TTC549 (cell line): ENCODE data around the gene MGAT1.

Source experiments
- FAIRE-seq: peaks from 2 replicates; lab custom pipeline; 2012; peaks lifted over from hg19 to GRCh38; lab: Jason Lieb, UNC

The MGAT1 gene

DNA sequence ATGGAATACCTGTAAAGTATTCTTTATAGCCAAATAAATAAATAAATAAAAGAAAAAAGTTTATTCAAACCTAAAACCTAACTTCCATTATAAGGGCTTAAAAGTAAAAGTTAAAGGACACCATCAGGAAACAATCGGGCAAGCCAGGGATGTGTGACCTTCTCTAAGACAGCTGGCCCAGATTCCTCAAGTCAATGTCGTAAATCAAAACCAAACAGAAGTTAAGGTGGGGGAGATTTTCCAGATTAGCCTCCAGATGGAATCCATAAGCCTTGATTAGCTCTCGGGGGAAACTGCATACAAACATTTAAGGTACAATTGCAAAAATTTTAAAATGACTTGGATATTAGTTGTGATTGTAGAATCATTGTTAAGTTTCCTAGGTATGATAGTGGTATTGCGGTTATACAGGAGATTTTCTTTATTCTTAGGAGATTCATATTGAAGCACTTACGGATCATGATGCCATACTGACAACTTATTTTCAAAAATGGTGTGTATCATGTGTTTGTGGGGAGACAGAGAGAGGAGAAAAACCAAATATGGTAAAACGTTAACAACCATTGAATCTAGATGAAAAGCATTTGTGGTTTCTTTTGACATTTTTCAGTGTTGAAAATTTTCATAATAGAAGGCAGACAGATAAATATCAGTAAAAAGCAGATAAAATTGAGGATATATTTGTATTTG is 21.5 kb upstream of the MGAT1 start:
- FAIRE-seq: no peak

DNA sequence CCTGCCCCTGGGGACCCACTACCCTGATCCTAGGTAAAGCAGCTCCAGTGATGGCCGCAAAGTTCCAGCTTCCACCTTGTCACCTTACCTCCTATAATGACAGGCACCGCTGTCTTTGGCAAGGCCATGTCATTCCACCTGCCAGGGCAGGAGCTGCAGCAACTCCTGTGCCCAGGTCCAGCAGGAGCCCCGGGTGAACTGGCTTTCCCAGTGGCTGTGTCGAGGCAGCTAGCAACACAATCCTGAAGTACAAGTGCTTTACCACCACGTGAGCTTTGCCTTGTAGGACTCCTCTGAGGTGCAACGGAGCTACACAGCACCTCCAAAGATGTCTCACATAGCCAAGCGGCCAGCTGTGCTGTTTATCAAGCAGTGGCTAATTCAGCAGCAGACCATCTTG is 20.7 kb upstream of the MGAT1 start:
- FAIRE-seq: no peak

DNA sequence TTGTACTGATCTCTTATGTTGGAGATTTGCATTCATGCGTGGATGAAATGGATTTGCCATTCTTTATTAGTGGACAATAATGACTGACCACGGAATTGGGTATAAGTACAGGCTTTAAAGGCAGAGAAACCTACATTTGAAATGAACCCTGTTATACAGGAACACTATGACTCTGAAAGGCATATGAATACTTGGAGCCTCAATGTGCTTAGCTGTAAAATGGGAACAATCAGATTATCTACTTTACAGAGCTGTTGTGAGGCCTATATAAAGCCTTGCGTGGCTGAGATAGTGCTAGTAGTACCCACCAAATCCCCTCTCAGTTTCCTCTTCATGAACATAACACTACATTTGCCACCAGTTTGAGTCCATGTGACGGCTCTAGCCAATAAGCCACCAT is 18.9 kb upstream of the MGAT1 start:
- no peak for FAIRE-seq

DNA sequence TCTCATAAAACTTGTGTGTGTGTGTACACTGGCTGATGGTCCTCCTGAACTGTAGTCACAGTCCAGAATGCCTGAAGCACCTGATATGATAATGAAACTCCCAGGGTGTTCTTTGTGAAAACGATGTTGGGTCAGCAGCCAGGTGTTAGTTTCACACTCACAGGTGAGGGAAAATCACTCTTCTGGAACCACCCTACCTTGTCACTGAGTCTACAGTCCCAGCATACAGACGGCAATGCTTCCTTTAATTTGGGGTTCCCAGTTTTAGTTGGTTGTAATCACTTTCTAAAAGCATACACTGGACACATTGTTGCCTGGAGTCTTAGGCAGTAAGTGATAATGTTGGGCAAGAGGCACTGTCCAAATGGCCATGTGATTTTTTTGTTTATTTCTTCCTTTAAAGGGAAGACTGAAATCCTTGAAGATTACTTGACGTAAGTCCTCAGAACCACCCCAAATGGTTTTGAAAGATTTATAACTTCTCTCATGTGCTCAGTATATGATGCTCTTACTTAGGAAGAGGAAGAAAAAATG is 18.2 kb upstream of the MGAT1 start:
- no peak for FAIRE-seq

DNA sequence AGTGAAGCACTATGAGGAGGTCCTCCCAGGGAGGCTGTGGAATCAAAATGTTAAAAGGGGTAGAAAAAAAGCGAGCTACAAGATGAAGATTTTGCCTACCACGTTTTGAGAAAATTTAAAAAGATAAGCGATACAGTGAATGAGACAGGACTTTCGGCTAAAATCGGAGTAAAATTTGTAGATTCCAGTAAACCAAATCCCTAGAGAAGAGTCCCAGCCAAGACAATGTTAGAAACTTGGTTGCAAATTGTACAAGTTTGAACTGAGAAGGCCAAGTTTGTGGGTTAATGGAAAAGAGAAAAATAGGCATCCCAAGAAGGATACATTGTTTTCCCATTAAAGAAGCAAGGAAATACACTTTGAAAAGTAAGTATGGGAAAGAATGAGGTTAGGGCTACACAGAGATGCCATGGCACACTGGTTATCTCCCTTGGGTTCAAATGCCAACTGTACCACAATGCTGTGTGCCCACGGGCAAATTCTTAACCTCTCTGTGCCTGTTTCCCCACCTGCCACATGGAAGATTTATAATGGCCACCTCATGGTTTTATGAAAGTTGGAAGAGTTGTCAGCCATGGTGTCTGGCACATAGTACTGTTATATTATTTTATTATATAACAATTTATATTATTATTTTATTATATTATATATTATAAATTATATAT is 16.2 kb upstream of the MGAT1 start:
- FAIRE-seq: no peak

DNA sequence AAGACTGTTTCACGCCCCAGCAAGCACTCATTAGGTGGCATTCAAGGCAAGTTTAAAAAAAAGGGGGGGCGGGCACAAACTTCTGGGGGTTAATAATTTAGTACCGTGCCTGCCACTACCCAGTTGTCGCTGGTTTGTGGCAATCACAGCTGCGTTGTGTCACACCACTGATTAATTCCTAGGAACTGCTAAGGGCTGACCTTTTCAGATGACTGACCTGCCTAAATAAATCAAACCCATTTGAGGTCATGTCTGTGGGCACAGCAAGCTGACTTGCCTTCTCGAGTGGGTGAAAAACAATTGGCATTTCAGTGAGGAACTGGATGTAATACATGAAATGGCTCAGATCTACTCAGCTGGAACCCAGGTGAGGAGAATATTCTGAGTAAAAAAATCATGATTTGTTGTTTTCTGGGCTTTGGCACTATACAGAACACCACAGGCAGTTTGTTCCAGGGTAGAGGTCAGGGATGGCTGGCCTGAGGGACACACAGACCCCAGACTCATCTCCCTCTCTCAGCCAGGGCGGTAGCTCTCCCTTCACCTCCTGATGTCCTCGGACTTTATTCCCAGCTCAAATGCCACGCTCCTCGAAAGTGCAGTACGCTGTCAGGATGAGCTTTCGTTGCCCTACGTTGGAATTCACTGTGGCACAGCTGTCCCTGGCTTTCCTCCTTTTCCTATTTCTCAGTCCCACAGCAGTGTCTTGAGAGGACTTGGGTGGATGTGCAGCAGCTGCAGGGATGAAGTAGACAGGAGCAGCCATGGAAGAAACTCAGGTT is 15.5 kb upstream of the MGAT1 start:
- FAIRE-seq: no peak

DNA sequence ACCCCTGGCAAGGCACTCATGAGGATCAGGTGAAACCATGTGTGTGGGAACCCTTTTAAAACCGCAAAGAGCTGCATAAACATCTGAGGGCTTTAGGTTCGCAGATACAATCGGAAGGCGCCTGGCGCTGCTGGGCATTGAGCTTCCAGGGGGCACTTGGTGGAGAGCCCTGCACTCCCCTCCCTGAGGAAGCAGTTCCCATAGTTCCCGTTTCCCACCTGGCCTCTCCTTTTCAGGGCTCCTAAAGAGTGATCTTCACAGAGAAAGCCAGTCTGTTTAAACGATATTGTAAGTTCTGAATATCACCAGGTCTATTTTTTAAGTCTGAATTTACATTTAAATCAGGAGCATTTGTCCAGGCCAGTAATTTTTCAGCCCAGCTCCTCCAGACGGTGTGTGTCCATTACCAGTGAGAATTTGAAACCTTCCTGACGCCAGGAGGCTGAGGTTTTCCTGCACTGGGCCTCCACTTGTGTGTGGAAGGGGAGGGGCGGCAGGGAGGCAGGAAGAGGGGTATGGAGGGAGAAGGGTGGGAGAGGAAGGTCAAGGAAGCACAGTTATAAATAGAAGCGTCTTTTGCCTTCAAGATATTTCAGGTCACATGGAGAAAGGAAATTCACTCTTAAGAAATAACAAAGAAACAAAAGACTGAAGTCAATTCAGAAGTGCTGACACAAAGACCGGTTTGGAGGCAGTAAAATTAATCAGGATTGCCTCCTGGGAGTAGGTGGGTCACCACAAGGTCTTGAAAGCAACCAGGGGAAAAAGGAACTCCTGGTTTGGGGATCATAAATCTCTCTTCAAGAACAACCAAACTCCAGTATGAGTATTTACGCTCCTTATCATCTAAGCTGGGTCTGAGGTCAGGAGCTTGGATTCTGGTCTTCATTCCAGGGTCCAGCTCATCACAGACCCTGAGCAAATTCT is 14.3 kb upstream of the MGAT1 start:
- no peak for FAIRE-seq

DNA sequence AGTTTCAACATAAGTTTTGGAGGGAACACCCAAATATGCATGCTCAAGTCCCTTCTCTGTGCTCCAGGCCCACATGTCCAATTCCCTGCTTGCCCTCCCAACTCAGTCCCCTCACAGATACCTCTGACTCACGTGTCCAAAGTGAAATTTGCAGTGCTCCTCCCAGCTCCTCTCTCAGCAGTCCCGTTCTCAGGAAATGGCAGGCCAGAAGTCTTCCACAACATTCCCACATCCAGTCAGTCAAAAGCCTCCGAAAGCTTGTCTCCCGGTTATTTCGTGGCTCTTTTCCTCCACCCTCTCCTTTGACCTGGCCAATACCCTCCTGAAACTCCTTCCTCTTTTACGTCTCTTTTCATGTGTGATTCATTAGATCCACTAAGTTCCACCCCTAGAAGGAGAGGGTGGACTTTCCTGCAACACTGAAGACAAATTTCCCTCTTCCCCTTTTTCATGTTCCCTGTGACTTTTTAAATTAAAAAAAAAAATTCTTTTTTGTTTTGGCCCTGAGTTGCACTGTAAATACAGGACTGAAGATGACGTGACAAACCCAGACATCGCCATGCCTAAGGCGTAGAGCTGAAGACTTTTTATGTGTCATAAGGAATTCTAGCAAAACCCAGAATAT is 12.8 kb upstream of the MGAT1 start:
- no peak for FAIRE-seq

DNA sequence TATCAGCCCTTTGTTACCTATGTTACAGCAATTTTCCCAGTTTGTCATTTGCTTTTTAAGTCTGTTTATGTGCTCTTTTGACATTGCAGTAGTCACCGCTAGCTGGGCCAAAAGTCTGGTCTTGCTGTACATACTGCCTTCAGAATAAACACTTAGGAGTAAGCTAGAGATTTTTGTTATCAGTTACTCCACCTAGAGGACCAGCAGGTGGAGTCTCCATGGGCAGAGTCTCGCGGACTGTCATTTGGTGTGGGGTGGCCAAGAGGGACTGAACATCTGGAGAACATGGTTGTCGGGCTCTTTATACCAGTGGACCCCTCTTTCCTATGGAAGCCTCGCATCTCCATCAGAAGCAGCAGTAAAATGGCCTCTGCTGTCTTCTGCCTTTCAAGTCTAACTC is 10.8 kb upstream of the MGAT1 start:
- FAIRE-seq: no peak

DNA sequence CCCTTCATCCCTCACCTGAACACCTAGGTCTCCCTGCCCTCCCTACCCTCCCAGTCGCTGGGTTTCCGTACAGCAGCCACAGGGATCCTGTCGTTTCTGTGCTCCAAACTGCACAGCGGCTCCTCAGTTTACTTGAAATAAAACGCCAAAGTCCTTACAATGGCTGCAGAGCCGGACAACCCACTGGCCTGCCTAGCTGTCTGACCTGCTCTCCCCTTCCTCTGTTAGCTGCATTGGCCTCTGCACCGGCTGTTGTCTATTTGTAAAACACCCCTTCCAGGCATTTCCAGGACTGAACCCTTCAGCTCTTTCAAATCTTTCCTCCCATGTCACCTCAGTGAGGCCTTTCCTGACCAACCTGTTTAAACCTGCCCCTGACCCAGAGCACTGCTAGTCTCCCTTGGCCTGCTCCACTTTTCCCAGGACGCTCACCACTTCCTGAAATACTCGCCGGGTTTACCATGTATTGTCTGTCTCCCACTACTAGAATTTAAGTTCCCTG is 9.1 kb upstream of the MGAT1 start:
- FAIRE-seq: no peak

DNA sequence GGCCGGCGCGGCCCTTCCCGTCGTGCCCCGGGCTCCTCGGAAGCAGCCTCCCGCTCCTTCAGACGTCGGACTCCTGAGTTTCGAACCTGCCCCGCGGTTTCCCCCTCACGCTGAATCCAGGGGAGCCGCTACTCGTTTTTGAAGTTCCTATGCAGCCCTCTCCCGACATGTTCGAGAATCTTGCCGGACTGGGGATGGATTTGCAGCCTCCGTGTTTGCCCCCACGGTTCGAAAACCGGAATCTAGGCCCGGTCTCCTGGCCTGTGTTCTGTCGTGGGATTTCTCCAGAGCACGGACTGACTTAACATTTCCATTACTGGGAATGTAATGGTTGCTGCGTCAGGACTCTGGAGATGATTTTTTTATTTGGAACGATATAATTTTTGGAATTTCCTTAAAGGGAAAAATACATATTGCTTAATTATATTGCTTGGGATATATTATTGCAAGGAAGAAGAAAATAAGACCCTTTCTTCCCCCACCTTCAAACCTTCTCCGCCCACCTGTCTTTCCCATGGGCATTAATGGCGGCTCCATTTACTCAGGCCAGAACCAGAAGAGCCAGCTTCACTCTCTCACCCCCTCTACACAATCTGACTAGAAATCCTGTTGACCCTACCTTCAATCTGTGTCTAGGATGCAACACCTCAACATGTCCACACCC is 8.5 kb upstream of the MGAT1 start:
- FAIRE-seq: no peak

DNA sequence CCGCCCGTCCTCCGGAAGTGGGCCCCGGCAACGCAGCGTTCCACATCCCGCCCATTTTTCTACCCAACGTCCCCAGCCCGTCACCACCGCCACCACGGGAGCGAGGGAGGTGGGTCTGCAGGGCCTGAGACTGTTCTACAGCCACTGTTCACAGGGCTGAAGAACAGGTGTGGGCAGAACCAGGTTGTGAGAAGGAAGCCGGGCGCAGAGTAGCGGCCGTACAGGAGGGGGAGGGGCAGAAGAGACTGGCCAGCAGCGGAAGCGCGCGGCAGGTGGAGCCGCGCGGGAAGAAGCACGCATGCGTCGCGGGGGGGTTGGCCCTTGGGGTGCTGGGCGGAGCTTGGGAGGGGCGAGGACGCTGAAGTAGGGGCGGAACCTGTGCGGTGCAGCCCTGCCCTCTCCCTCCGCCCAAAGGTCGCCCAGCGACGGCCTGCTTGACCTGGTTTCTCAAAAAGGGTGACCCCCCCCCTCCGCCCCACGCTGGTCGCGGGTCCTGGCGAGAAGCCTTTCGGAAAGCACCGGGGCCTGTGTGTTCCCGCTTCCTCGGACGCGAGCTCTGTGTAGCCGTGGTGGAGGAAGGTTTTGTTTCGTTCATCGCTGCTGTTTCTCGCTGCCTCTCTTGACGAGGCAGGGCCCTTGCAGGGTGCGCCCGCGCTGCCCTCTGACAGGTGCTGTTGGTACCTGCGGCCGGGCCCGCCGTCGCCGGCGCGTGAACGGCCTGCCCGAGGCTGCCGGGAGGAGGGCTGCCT is 7.8 kb upstream of the MGAT1 start:
- FAIRE-seq: no peak

DNA sequence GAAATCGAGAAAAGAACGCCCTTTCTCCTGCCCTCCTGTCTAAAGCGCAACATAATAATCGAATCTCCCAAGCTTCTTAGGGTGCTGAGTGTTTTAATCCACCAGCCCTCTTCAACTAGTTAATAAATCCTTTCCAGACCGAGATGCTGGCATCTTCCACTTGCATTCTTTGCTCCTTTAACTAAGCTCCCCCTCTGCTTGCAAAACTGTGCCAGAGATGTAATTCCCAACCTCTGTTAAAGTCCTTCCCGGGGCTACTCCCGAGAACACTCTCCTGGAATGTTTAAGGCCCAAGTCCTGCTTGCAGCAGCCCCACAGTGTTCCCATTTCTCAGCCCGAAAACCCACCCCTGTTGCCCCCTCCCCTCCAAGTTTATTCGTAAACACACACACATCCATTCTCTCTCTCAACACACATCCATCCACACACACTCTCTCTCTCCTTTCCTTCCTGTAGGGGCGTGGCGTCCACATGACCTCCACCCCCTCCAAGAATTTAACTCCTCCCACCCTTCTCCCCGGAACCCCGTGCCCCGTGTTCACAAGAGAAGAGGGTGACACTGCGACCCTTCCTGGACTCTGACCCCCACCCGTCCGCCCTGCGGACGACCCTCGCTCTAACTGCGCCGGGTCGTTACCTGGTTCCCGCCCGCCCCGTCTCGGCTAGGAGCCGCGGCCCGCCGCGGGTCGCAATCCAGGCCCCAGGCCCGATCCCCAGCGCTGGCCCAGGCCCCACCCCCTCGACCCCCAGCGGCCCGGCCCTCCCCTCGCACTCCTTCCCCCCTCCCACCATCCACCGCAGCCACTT is 7.0 kb upstream of the MGAT1 start:
- no peak for FAIRE-seq

DNA sequence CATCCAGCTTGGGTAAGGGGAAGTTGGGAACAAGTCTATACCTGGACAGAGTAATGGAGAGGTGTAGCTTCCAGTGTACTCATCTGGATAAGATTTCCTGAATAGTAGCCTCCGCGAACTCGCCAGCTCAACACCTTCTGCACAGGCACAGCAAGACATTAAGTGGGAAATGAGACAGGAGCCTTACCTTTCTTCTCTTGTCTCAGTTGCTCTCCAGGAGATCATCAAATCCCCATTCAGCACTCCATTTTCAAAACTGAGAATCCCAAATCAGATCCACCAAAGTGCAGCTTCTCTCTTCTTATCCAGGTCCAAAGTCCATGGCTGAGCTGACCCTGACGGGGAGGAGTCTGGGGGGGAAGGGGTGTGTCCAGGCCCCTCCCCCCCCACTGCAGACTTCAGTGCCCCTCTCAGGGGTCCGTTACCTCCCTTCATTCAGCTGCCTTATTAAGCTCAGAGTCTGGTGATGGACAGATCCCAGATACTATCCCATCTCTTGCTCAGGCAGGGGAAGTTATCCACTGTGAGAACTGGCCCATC is 5.9 kb upstream of the MGAT1 start:
- no peak for FAIRE-seq

DNA sequence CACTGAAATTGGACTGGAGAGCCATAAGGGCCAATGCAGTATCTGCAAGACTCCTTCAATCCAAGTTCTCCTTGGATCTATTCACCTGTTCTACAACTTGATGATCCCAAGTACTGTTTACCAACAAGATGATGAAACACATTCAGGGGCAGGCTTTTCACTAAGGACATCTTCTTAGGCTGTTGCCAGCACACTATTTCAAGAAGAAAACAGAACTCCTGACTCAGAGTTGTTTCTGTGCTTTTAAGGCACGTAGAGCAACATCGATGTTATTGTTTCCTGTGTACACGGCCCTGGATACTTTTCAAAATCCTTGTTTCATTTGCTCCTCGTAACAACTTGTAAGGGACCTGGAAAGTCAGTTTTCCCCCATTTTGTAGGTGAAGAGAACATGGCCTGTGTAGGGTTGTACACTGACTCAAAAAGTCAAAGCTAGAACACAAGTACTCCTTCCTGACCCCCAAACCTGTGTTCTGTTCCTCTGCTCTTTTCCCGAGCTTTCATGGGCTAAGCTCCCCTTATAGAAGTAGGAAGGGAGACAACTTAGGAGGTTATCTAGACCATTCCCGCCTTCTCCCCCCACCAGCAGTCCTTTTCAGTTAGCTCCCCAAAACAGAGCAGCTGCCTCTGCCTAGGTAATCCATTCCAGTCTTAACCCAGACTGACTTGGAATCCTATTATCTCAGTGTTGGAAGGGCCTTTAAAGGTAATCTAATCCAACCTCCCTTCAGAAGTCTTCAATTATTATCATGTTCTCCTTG is 5.2 kb upstream of the MGAT1 start:
- FAIRE-seq: no peak

DNA sequence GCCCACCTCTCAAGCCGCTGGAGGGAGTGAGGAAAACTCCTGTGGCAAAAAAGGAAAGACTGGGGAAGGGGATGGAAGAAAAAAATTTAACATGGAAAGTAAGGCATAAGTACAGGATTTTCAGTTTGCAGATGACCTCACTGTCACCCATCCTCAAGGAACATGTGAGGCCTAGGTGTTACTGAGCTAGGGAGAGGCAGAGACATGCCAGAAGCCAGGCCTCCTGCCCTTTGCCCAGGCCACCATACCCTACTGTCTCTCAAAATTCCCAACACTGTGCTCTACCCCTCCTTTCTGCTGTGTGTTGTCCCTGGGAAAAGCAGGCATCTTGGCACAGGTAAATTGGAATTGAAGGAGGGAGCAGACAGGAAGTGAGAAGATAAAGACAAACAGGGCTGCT is 4.4 kb upstream of the MGAT1 start:
- FAIRE-seq: no peak

DNA sequence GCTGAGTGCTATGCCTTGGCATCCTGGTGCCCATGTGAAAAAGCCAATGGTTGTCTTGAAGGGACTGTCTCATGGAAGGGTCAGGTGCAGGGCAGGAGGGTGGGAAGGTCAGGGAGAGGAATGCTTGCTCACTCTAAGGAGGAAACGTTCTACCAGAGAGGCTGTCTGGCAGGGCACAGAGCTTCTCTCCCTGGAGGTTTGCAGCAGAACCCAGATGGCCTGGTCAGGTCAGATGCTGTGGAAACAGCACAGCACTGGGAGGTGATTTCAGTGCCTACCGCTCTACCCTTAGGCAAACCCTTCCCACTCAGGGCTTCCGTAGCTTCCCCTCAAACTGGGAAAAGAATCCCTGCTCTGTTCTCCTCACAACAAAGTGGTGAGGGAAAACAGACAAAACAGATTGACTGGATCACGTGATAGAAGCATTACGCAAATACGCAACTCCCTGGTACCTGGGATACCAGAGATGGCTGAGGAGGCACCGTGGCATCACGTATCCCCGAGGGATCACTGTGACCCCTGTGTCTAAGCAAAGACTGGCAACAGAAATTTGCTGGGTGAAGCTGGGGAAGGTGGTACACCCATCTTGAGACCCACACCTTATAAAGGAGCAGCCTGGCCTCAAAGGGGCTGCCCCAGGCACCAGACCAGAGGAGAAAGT is 3.9 kb upstream of the MGAT1 start:
- FAIRE-seq: no peak

DNA sequence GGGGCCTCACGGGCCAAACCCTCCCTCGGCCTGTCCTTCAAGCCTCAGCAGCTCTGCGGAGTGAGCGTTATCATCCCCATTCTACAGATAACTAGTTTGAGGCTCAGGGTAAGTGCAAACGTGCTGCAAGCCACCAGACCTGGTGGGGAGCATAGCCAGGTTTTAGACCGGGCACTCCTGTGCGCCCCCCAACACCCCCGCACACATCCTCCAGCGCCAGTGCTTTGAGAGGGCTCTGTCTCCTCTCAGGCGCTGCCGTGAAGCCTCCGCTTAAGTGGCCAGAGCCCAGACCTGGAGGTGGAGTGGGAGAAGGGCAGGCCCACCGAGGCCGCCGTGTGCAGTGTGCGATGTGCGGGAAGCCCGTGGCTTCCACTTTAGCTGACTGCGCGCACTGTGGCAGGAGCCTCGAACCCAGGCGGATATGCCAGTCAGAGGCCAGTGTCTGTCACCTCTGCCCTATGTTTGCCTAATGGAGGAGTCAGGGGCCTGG is 1.6 kb upstream of the MGAT1 start:
- FAIRE-seq: no peak
